DMS153 treated with DMSO at 0.1 percent for 48 hours (cell line): ENCODE measurements around the gene USH1G.

Source experiments
- DNase-seq: peaks from one replicate; lab custom pipeline; 2025; ENCODE audit not compliant: unreplicated experiment; lab: John Stamatoyannopoulos, UW

USH1G gene

DNA sequence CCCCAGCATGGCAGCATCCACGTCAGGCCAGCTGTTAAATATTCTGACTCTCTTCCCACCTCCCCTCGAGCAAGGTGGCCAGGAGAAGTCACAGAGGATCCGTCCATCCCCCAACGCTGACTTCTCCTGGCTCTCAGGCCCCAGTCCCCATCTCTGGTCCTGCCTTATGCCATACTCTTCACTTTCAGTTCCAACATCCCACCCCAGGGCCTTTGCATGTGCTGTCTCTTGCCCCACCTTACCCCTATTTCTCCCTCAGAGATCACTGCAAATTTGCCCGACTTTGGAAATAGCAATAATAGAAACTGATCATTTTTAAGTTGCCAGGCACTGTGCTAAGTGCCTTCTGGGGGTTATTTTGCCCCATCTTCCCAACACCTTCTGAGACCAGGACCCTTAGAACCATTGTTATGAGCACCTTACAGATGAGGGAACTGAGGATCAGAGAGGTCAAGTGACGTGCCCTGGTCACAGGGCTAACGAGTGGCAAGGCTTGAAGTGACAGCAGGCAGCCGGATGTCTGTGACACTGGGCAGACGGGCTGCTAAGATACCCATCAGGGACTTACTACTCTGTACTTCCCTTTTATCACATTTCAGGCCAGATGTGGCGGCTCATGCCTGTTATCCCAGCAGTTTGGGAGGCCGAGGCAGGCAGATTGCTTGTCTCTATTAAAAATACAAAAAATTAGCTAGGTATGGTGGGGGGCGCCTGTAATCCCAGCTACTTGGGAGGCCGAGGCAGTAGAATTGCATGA lies 31.8 kb upstream of the USH1G start:
- DNase-seq = no peak

DNA sequence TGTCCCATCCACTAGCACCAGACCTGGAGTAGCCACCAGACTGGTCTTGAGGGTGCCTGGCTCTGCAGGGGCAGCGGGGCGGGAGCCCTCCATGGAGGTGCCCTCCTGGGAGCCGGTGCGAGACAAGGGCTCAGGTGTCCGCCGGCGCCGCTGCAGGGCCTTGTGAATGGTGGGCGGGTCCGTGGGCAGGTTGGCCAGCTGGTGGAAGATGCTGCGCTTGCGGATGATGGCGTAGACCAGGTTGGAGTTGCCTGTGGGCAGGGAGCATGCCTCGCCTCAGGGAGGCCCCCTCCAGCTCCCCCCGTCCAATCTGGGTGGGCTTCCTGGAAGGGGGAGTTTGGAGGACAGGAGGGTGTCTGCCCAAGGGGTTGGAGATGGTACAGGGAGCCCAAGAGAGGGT lies 31.1 kb upstream of the USH1G start:
- DNase-seq = no peak

DNA sequence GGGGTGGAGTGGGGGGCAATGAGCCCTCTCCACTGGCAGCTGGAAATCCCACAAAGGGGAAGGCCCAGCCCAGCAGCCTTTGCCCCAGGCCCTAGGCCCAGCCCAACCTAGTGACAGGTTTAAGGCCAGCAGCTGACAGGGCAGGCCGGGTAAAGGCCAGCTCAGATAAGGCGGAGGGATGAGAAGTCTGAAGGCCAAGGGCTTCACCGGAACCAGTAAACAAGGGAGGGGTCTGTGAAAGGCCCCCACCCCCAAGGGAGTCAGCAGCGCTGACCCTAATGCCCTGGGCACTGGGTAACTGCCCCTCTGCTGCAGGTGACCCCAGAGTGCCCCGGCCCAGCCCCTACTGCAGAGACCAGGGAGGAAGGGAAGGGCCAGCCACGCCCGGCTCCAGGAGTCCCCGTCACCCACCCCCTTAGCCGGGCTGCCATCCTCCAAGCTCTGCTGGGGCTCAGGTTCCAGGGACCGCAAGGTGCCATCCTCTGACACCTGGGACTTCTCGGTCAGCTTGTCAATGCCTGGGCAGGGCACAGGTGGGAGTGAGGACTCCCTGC lies 30.2 kb upstream of the USH1G start:
- no peak for DNase-seq

DNA sequence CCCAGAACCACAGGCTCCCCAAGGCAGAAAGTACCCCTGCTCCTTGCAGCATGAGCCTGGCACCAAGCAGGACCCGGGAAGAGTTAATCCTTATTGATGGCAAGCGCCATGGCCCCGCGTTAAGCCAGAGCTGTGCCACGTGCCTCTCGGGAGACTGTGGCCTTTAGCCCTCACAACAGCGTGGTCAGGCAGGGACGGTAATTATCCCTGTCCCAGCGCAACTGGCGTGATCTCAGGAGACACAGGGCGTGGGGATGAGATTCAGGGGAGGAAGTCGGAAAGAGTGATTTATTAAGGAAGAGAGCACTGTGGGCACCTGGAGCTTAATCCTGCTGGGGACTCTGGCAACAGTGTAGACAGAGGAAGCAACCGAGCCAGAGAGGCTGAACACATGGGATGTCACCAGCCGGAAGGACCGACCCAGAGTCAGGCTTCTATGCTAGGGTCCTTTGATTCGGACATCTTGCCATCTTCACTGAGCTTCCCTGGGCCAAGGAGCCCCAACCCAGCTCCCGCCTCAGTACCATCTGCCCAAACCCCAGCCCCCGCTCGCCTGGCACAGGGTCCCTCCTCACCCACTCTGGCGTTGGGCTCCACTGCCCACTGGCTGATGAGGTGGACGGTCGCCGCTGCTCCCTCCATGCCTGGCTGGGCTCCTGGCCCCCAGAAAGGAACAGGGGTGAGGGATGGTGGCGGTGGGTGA lies 29.5 kb upstream of the USH1G start:
- no peak for DNase-seq

DNA sequence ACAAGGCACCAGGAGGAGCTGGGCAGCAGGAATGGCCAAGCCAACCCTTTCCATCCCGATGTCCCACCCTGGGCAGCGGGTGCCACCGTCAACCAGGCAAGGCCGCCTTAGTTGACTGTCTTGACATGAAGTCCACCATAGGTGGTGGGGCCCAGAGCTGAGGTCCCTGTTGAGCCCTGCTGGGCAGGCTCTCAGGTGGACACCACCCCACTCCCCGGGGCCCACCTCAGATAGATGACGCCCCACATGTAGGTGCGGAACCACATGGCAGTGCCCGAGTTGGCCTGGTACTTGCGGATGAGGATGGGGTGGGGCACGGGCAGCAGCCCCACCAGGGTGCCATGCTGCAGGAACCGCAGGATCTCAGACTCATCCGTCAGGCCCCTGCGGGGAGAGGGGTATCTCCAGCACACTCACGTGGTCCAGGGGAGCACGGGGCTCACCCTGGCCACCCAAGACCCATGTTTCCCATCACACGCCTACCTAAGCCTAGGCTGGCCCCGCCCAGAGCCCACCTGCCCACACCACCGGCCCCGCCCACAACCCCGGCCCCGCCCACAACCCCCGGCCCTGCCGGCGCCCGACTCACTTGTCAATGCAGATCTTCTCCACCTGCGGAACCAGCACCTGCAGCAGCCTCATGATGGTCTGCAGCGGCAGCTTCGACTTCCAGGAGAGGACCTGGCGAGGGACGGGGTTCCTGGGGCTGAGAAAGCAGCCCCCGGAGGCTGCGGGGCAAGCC lies 28.8 kb upstream of the USH1G start:
- DNase-seq = no peak

DNA sequence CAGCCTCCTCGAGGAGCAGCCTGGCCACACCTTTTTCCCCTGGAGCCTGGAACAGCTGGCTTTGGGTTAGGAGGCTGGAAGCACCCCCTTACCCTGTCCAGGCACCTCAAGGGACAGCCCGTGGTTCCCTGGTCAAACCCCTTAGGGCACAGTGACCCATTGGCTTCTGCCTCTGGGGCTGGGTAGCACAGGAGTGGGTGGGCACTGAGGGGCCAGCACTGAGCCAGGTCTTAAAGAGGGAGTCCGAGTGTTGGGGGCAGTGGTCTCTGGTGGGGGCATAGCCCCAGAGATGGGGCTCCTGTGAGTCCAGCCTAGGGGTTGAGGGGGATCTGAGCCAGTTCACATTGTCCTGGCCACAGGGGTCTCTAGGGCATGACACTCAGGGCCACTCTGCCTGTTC lies 28.0 kb upstream of the USH1G start:
- DNase-seq = no peak

DNA sequence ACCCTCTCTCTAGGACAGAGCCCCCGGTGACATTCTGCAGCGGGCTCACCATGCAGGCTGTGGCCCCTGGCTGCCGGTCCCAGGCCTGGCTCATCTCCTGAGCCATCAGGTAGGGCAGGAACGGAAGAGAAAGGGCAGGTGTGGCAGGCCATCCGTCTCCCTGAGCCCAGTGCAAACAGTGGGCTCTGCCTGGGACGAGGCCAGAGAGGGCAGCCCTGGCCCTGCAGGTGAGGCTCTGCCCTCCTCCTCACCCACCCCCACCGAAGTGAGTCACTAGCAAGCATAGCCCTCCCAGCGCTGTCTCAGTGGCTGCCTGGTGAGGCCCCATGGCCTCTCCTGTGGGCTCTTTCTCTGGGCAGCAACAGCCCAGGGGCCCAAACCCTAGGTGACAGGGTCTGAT lies 27.2 kb upstream of the USH1G start:
- no peak for DNase-seq

DNA sequence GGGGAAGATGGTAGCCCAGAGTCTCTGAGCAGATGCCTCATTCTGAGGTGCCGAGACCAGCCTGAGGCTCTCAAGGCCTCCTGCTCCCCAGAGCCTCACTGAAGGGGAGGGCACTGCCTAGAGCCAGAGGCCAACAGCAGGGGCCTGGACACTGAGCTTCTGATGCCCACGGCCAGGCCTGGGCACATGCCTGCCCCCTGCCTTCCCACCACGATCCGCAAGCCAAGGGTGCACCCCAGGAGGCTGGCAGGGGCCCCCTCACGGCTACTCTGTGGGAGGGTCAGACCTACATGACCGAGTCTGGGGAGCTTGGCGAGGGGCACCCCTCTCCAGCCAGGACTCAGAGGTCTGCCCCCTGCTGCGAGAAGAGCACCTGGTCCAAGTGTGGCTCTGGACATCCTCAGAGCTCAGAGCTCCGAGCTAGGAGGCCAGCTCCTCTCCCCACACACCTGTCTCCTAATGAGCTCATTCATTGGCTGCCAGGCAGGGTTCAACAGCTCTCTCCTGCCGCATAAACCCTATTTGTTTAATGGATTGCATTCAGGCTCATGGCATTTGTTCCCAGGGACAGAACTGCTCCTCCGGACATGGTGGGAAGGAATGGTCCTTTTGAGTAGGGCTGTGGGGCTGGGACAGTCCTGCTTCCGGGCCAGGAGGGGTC lies 26.5 kb upstream of the USH1G start:
- no peak for DNase-seq

DNA sequence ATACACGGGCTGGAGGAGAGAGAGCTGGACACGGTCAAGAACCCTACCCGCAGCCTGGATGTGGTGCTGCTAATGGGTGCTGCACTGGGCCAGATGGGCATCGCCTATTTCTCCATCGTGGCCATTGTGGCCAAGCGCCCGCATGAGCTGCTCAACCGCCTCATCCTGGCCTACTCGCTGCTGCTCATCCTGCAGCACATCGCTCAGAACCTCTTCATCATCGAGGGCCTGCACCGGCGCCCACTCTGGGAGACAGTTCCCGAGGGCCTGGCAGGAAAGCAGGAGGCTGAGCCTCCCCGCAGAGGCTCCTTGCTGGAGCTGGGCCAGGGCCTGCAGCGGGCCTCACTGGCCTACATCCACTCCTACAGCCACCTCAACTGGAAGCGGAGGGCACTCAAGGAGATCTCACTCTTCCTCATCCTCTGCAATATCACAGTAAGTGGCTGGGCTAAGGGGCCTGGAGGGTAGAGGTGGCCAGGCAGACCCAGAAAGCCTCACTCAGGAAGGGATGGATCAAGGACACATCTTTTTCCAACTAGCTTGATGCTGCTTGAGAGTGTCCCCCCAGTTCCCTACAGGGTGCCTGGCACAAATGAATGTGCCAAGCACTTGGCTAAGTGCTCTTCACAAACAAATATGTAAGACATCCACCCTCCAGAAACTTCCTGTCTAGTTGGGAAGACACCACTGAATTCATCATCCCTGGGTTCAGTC lies 24.1 kb upstream of the USH1G start:
- DNase-seq = no peak

DNA sequence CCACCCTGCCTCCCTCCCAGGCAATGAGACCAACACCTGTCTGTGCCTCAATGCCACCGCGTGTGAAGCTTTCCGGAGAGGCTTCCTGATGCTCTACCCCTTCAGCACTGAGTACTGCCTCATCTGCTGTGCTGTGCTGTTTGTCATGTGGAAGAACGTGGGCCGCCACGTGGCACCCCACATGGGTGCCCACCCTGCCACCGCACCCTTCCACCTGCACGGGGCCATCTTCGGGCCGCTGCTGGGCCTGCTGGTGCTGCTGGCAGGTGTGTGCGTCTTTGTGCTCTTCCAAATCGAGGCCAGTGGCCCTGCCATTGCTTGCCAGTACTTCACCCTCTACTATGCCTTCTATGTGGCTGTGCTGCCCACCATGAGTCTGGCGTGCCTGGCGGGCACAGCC lies 23.6 kb upstream of the USH1G start:
- no peak for DNase-seq

DNA sequence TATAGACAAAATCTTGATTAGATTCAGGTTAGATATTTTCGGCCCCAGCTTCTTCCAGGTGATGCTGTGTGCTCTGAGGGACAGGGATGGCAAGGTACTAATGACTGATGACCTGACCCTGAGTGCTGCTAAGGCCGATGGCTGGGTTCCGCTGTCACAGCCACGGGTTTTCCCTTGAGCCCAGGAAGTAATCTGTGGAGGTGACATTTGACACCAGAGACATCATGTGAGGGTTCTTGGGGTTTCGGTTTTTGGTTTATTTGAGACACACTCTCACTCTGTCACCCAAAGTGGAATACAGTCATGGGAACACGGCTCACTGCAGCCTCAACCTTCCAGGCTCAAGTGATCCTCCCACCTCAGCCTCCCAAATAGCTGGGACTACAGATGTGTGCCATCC lies 22.5 kb upstream of the USH1G start:
- DNase-seq = no peak

DNA sequence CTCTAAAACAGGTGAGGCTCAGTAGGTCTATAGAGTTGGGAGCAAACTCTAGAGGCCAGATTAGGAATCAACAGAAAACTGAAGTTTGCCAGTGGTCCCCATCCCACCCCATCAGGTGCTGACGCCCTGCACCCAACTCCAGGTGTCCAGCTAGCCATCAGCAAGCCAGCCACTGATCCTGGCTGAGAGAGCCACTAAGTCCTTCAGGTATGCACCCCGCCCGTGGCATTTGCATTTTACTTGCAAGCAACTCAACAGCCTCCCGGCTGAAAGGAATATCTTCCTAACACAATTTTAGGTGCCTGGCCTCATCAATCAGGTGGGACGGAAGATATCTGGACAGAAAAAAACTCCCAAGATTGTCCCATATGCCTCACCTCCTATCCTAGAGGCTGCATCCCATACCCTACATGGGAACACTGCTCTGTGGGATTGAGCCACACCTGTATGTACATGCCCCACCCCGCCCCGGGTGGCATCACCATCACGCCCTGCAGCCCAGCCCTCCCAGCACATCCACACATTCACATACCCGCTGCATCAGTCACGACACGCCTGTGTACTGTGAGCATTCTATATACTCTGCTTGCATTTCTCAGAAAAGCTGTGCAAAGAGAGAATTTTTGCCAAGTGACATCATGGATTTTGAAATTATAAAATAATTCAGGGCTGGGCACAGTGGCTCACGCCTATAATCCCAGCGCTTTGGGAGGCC lies 20.9 kb upstream of the USH1G start:
- DNase-seq = no peak

DNA sequence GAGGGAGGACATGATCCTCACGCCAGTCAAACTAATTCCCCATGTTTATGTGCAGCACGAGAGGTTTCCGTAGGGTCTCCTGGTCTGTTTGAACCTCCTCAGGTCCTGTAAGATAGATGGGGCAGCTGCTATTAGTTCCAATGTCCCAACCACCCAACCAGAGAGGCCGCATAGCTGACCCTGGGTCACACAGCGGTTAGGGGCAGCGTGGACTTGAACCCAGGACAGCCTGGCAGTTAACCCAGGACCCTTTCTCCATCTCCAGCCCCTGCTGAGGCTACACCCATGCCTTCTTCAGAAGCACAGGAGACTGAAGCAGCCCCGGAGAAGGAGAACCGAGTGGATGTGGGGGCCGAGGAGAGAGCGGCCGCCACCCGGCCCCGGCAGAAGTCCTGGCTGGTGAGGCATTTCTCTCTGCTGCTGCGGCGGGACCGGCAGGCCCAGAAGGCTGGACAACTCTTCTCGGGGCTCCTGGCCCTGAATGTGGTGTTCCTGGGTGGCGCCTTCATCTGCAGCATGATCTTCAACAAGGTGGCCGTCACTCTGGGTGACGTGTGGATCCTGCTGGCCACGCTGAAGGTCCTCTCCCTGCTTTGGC lies 18.2 kb upstream of the USH1G start:
- no peak for DNase-seq

DNA sequence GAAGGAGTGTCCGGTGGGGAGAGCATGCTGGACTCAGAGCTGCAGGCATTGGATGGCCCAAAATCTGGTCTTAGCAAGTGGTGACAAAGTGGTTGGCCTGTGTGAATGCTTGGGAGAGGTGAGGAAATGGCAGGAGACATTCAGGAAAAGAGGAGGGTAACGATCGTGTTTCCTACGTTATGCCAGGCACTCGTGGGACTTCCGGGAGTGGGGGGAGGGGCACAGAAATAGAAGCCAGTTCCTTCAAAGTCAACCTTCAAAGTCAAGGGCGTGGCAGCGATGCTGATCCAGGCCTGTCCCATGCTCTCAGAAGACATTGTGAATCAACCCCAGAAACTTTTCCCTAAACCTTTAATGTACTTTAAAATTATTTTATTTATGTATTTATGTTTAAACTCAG lies 16.5 kb upstream of the USH1G start:
- DNase-seq = no peak

DNA sequence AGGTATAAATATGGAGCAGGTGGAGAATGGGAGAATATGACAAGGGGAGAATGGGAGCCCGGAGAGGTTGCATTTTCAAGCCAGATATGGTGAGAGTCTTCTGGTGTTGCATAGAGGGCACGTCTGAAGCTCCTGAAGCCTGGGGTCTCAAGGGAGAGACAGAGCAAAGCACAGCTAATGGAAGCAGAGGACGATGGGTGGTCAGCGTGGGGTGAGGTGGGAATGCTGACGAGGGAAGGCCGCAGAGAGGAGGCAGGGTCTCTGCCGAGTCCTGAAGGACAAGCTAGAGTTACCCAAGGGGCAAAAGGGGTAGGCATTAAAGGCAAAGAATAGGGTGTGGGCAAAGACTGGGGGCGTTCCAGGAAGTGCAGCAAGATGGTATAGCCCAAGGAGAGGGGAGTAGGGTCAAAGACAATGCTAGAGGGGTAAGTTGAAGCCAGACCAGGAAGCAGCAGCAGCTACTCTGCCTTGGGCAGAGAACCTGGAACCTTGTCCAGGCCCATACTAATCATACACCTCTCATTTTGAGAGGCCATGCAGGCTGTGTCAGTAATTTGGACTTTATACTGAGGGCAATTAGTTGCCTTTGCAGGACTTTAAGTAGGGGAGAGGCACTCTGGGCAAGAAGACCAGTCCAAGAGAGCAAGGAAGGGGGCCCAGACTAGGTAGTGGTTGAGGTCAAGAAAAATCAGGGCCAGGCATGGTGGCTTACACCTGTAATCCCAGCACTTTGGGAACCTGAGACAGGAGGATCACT lies 15.3 kb upstream of the USH1G start:
- no peak for DNase-seq

DNA sequence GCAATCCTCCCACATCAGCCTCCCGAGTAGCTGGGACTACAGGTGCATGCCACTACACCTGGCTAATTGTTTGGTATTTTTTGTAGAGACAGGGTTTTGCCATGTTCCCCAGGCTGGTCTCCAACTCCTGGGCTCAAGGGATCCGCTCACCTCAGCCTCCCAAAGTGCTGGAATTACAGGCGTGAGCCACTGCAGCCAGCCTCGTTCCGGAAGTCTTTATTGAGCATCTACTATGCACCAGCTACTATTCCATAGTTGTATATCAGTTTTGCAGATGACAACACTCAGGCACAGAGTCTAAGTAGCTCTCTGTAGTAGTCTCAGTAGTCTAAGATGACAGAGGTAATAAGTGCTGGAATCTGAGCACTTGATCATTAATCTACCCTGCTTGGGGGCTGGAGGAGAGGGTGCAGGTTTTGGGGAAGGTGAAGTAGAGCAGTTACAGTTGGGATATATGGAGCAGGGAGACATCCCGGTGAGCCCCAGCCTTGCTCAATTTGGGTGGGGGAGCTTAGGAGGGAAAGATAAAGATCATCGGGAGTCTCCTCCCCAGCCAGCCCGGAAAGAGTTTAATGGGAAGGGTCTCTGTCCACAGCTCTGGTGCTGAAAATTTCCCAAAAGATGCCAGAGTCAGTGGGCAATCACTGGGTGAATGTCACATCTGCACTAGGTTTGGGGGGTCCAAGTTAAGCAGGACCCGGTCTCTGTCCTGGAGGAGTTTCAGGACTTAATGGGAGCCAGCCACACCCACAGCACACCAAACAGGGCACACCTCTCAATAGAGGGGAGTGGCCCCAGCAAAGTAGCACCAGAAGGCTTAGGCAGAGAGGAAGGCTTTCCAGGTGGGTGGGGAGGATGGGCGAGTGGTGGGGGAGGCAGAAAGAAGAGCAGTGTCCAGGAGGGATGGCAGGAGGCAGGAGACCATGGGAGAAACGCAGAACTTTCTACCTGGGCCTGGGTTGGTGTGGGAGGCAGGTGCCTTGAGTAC lies 14.3 kb upstream of the USH1G start:
- no peak for DNase-seq

DNA sequence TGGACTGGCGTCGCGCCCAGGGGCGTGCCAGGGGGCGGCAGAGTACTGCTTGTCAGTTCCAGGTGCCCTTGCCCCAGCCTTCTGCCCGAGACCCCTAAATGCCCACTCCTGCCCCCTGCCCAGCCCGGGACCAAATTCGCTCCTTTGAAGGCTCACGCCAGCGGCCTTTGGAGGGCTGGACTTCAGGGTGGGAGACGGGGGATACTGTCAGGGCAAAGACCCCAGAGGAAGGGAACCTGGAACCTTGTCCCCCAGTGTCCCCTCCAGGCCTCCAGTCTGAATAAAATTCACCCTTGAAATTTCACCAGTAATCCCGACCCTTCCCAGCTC lies 13.4 kb upstream of the USH1G start:
- DNase-seq = no peak
